ENCODE results near the gene CADM2. TPM values are rescaled to one million over a fixed set of nuclear protein-coding genes. Genes with fewer than 3 reads are reported as not detected.

The CADM2 gene
- total RNA-seq, 2 donors from 2014 or later: 24.1 to 29.8 TPM

DNA sequence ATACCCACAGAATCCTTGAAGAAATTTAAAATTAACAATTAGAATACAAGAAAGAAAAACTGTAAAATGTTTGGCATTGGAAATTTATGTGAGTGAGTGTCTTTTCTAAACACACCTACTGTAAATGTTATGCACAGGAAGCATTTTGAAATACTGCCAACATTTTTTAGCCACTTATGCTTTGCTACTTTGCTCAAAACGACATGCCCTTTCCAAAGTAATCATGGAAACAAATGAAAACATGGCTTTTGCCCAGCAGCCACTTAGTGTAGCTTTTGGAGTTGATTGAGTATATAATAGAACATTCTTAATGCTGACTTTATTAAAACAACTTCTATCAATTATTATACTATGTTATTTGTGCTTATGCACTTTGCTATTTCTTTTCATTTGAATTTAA, 823.0 kb downstream of the CADM2 start:
- H3K4me1 Mint-ChIP-seq: no peaks in the 10 kb centered on the region
- DNase-seq: no peak
- Histone ChIP-seq H3K36me3 (ENCODE audit: control insufficient read depth, insufficient read depth, low read length) (no peaks in the 10 kb centered on the region), H3K27ac (ENCODE audit: low read depth, low read length) (no peak overlapping the region), H3K27me3 (ENCODE audit: control insufficient read depth, insufficient read depth, low read length, poor library complexity, severe bottlenecking) (no peaks in the 10 kb centered on the region), H3K9me3 (ENCODE audit: control insufficient read depth, low read length) (no peaks in the 10 kb centered on the region), H3K9ac (ENCODE audit: extremely low read depth, low read length, poor library complexity, severe bottlenecking) (no peak overlapping the region), H3K4me1 (ENCODE audit: control insufficient read depth, insufficient read depth, low read length) (no peaks in the 10 kb centered on the region), H3K4me3 (ENCODE audit: low read length) (no peak overlapping the region)
- TF ChIP-seq, protein P1, sequence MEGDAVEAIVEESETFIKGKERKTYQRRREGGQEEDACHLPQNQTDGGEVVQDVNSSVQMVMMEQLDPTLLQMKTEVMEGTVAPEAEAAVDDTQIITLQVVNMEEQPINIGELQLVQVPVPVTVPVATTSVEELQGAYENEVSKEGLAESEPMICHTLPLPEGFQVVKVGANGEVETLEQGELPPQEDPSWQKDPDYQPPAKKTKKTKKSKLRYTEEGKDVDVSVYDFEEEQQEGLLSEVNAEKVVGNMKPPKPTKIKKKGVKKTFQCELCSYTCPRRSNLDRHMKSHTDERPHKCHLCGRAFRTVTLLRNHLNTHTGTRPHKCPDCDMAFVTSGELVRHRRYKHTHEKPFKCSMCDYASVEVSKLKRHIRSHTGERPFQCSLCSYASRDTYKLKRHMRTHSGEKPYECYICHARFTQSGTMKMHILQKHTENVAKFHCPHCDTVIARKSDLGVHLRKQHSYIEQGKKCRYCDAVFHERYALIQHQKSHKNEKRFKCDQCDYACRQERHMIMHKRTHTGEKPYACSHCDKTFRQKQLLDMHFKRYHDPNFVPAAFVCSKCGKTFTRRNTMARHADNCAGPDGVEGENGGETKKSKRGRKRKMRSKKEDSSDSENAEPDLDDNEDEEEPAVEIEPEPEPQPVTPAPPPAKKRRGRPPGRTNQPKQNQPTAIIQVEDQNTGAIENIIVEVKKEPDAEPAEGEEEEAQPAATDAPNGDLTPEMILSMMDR (conservative IDR thresholded peaks at IDR 0.05): no peak
- H3K36me3 Mint-ChIP-seq (ENCODE audit: low read depth): no peaks in the 10 kb centered on the region
- no peak overlapping the region for H3K4me3 Mint-ChIP-seq
- no peak overlapping the region for H3K27ac Mint-ChIP-seq
- no peaks in the 10 kb centered on the region for H3K9me3 Mint-ChIP-seq
- H3K27me3 Mint-ChIP-seq (ENCODE audit: insufficient read depth): no peaks in the 10 kb centered on the region
- WGBS, 2 experiments (ENCODE audit: insufficient coverage in 1 of 2, insufficient read length in 1 of 2): 80% methylated on average over 1 of the region's 1 CpG; no CpG with 5 or more reads in 1 of the 2 experiments

DNA sequence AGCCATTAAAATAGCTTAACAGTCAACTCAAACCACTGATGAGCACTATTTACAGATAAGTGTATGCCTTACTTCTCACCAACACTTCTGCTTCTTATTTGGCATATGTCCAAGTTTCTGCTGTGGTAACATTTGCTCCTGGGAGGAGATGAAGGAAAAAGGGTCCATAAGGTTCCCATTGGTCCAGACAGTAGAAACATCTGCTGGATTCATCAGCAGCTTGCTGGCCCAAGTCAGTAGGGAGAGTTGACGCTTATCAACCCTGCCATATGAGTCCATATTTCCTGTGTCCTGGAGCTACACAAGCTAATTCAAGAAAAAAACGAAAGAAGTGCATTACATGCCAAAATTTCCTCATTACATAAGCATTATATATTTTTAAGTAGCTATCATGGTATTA, 824.5 kb downstream of the CADM2 start:
- DNase-seq: no peak
- Histone ChIP-seq H3K27ac (ENCODE audit: low read depth, low read length) (no peak overlapping the region), H3K4me1 (ENCODE audit: control insufficient read depth, insufficient read depth, low read length) (no peaks in the 10 kb centered on the region), H3K4me3 (ENCODE audit: low read length) (no peak overlapping the region), H3K9me3 (ENCODE audit: control insufficient read depth, low read length) (no peaks in the 10 kb centered on the region), H3K27me3 (ENCODE audit: control insufficient read depth, insufficient read depth, low read length, poor library complexity, severe bottlenecking) (no peaks in the 10 kb centered on the region), H3K9ac (ENCODE audit: extremely low read depth, low read length, poor library complexity, severe bottlenecking) (no peak overlapping the region), H3K36me3 (ENCODE audit: control insufficient read depth, insufficient read depth, low read length) (no peaks in the 10 kb centered on the region)
- H3K27ac Mint-ChIP-seq: no peak overlapping the region
- 94 to 100% methylated on average over 1 of the region's 2 CpGs for WGBS, 2 experiments (ENCODE audit: insufficient coverage in 1 of 2, insufficient read length in 1 of 2)
- TF ChIP-seq, protein P1 (conservative IDR thresholded peaks at IDR 0.05): no peak
- H3K4me3 Mint-ChIP-seq: no peak overlapping the region
- H3K4me1 Mint-ChIP-seq: no peaks in the 10 kb centered on the region
- H3K36me3 Mint-ChIP-seq (ENCODE audit: low read depth): no peaks in the 10 kb centered on the region
- no peaks in the 10 kb centered on the region for H3K9me3 Mint-ChIP-seq
- no peaks in the 10 kb centered on the region for H3K27me3 Mint-ChIP-seq (ENCODE audit: insufficient read depth)

DNA sequence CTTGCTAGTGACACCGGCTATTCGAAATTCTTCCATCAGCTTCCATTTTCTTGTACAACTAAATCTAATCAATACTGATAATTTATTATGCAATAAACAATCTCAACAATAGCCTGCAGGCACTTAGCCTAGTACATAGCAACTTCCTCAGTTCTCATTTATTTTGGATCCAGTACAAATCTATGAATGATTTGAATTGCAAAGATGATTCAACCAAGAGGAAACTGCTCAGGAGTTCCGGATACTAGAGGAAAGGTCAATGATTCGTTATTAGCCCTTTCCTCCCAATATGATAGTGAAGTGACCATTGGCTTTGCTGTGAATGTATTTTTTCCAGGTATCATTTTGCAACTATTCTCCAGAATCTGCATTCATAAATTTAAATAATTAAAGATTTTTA, 827.0 kb downstream of the CADM2 start:
- Histone ChIP-seq H3K9ac (ENCODE audit: extremely low read depth, low read length, poor library complexity, severe bottlenecking) (no peak overlapping the region), H3K27me3 (ENCODE audit: control insufficient read depth, insufficient read depth, low read length, poor library complexity, severe bottlenecking) (no peaks in the 10 kb centered on the region), H3K4me3 (ENCODE audit: low read length) (no peak overlapping the region), H3K36me3 (ENCODE audit: control insufficient read depth, insufficient read depth, low read length) (no peaks in the 10 kb centered on the region), H3K9me3 (ENCODE audit: control insufficient read depth, low read length) (no peaks in the 10 kb centered on the region), H3K27ac (ENCODE audit: low read depth, low read length) (no peak overlapping the region), H3K4me1 (ENCODE audit: control insufficient read depth, insufficient read depth, low read length) (no peaks in the 10 kb centered on the region)
- no peak overlapping the region for H3K27ac Mint-ChIP-seq
- no peaks in the 10 kb centered on the region for H3K27me3 Mint-ChIP-seq (ENCODE audit: insufficient read depth)
- DNase-seq: no peak
- no peaks in the 10 kb centered on the region for H3K9me3 Mint-ChIP-seq
- TF ChIP-seq, protein P1 (conservative IDR thresholded peaks at IDR 0.05): no peak
- H3K4me3 Mint-ChIP-seq: no peak overlapping the region
- H3K36me3 Mint-ChIP-seq (ENCODE audit: low read depth): no peaks in the 10 kb centered on the region
- no peaks in the 10 kb centered on the region for H3K4me1 Mint-ChIP-seq
- whole genome bisulfite sequencing, 2 experiments (ENCODE audit: insufficient coverage in 1 of 2, insufficient read length in 1 of 2): 98 to 100% methylated on average over 3 to 4 of the region's 4 CpGs

Measured in endodermal cell (in vitro differentiated cells).